Renal cortex interstitium (tissue), 11 donors: ENCODE results near the gene TUB. TPM values are rescaled to one million over a fixed set of nuclear protein-coding genes. Genes with fewer than 3 reads are reported as not detected.

ENCODE experiments used
- DNase-seq, 11 donors: peaks; one replicate each; pipeline ENCODE4 v3.0.0-alpha.2; 2013; ENCODE audit warnings: low read depth in 9 of 11, low spot score in 4 of 11; ENCODE audit errors: extremely low read depth in 1 of 11
- polyA plus RNA-seq, 3 donors: library from polyadenylated mRNA; unstranded; fragments of 120-200 nt; gene quantifications; one replicate each; pipeline ENCODE4 v1.2.1, GENCODE V29; 2013; ENCODE audit not compliant: insufficient read length in 3 of 3

The TUB gene
- polyA plus RNA-seq, 3 donors = 23.7 to 27.0 (median 24.5) TPM

GRCh38 chr11:8040261-8040920 lies 40.6 kb upstream of the TUB start:
- no peak for DNase-seq

GRCh38 chr11:8040921-8041285 lies 40.1 kb upstream of the TUB start:
- DNase-seq = no peak

- no peak for DNase-seq
These were observed 39.4 kb upstream of the TUB start for GRCh38 chr11:8041576-8041975.

GRCh38 chr11:8043756-8044155 lies 37.3 kb upstream of the TUB start:
- no peak for DNase-seq

GRCh38 chr11:8045839-8046238 lies 35.2 kb upstream of the TUB start:
- no peak for DNase-seq

GRCh38 chr11:8047382-8047781 lies 33.6 kb upstream of the TUB start:
- DNase-seq = no peak

- DNase-seq = no peak
These were observed 31.9 kb upstream of the TUB start for GRCh38 chr11:8049084-8049483.

GRCh38 chr11:8055091-8055835 lies 25.7 kb upstream of the TUB start:
- DNase-seq = no peak

GRCh38 chr11:8055836-8056526 lies 25.0 kb upstream of the TUB start:
- no peak for DNase-seq

- no peak for DNase-seq
These were observed 24.1 kb upstream of the TUB start for GRCh38 chr11:8056810-8057463.

- no peak for DNase-seq
These were observed 22.8 kb upstream of the TUB start for GRCh38 chr11:8058216-8058615.

- DNase-seq = no peak
These were observed 22.0 kb upstream of the TUB start for GRCh38 chr11:8059030-8059429.

- DNase-seq = peak in 1 of 11 donors; percentile 56
These were observed 21.4 kb upstream of the TUB start for GRCh38 chr11:8059571-8060011.

- no peak for DNase-seq
These were observed 20.8 kb upstream of the TUB start for GRCh38 chr11:8060146-8060719.

GRCh38 chr11:8060801-8061554 lies 20.0 kb upstream of the TUB start:
- DNase-seq = no peak

GRCh38 chr11:8061555-8062428 lies 19.2 kb upstream of the TUB start:
- no peak for DNase-seq

GRCh38 chr11:8062781-8063257 lies 18.2 kb upstream of the TUB start:
- no peak for DNase-seq

GRCh38 chr11:8063324-8063723 lies 17.7 kb upstream of the TUB start:
- DNase-seq = no peak
